CD4-positive, alpha-beta T cell treated with Interleukin-4 for 1 hour (primary cell): ENCODE results near the gene EOLA2.
"Not testable (repeated sequence)": the region's sequence is repeated elsewhere in the genome, so short reads cannot be mapped to it uniquely, and the experiment has no call there.

Experiments used
- DNase-seq, 2 donors: peaks; one replicate each; pipeline ENCODE4 v3.0.0-alpha.2; 2020 to 2022

The EOLA2 gene

GRCh38 chrX:149932150-149932549 lies 6.1 kb downstream of the EOLA2 start:
- DNase-seq, result not testable (repeated sequence)

GRCh38 chrX:149931355-149931754 lies 6.9 kb downstream of the EOLA2 start:
- not testable (repeated sequence) for DNase-seq

- DNase-seq, result not testable (repeated sequence)
Observed at GRCh38 chrX:149929400-149929799, 8.9 kb downstream of the EOLA2 start, which contains the start of gene HSFX4. Gene HSFX4 (plus strand): TSS chrX:149929573. CDS start chrX:149929645, 72 bp downstream.

GRCh38 chrX:149928635-149929034 lies 9.7 kb downstream of the EOLA2 start:
- not testable (repeated sequence) for DNase-seq

- not testable (repeated sequence) for DNase-seq
Observed at GRCh38 chrX:149927964-149928258, 10.4 kb downstream of the EOLA2 start.

GRCh38 chrX:149927245-149927963 lies 10.9 kb downstream of the EOLA2 start:
- DNase-seq, result not testable (repeated sequence)

- DNase-seq, result not testable (repeated sequence)
Observed at GRCh38 chrX:149924434-149924833, 13.9 kb downstream of the EOLA2 start.

- DNase-seq, result not testable (repeated sequence)
Observed at GRCh38 chrX:149923836-149924235, 14.5 kb downstream of the EOLA2 start.

- DNase-seq, result no peak
Observed at GRCh38 chrX:149916745-149917392, 21.4 kb downstream of the EOLA2 start.

GRCh38 chrX:149910178-149910695 lies 28.1 kb downstream of the EOLA2 start:
- no peak for DNase-seq

GRCh38 chrX:149909324-149910177 lies 28.7 kb downstream of the EOLA2 start:
- no peak for DNase-seq

GRCh38 chrX:149908727-149909126 lies 29.6 kb downstream of the EOLA2 start:
- DNase-seq, result no peak

GRCh38 chrX:149908308-149908707 lies 30.0 kb downstream of the EOLA2 start:
- DNase-seq, result no peak

- no peak for DNase-seq
Observed at GRCh38 chrX:149903889-149904748, 34.2 kb downstream of the EOLA2 start.

- DNase-seq, result no peak
Observed at GRCh38 chrX:149898554-149898953, 39.7 kb downstream of the EOLA2 start.

- not testable (repeated sequence) for DNase-seq
Observed at GRCh38 chrX:149890828-149891227, 47.5 kb downstream of the EOLA2 start.
